CD4-positive, alpha-beta T cell treated with Interleukin-4 for 4 hours (primary cell): ENCODE data around the gene PEX26.
"Not testable (repeated sequence)": the region's sequence is repeated elsewhere in the genome, so short reads cannot be mapped to it uniquely, and the experiment has no call there.

Experiments
- DNase-seq: peaks from one replicate; pipeline ENCODE4 v3.0.0-alpha.2; 2020

PEX26 gene

GRCh38 chr22:18104566-18104965 is 26.8 kb downstream of the PEX26 start:
- no peak for DNase-seq

- not testable (repeated sequence) for DNase-seq
These were observed 28.2 kb downstream of the PEX26 start for GRCh38 chr22:18105981-18106380.

GRCh38 chr22:18106550-18107341 is 29.0 kb downstream of the PEX26 start:
- not testable (repeated sequence) for DNase-seq

GRCh38 chr22:18108187-18108586 is 30.4 kb downstream of the PEX26 start:
- no peak for DNase-seq

- DNase-seq = no peak
These were observed 31.8 kb downstream of the PEX26 start for GRCh38 chr22:18109410-18110193.

GRCh38 chr22:18110194-18110953 is 32.6 kb downstream of the PEX26 start, which contains the start of gene TUBA8:
TUBA8 (plus strand) TSS chr22:18110809; CDS start chr22:18110866, 57 bp downstream.
- DNase-seq = no peak

GRCh38 chr22:18110954-18111758 is 33.4 kb downstream of the PEX26 start:
- DNase-seq = no peak

GRCh38 chr22:18111759-18112330 is 34.1 kb downstream of the PEX26 start:
- no peak for DNase-seq

- no peak for DNase-seq
These were observed 34.6 kb downstream of the PEX26 start for GRCh38 chr22:18112440-18112839.

- DNase-seq = no peak
These were observed 36.0 kb downstream of the PEX26 start for GRCh38 chr22:18113680-18114394.

- no peak for DNase-seq
These were observed 36.7 kb downstream of the PEX26 start for GRCh38 chr22:18114495-18114894.

GRCh38 chr22:18114976-18115652 is 37.3 kb downstream of the PEX26 start:
- no peak for DNase-seq

GRCh38 chr22:18115906-18116371 is 38.1 kb downstream of the PEX26 start:
- no peak for DNase-seq

GRCh38 chr22:18116634-18117033 is 38.8 kb downstream of the PEX26 start:
- no peak for DNase-seq

- DNase-seq = no peak
These were observed 40.6 kb downstream of the PEX26 start for GRCh38 chr22:18118345-18118915.

- DNase-seq = no peak
These were observed 41.8 kb downstream of the PEX26 start for GRCh38 chr22:18119409-18120110.

- no peak for DNase-seq
These were observed 43.1 kb downstream of the PEX26 start for GRCh38 chr22:18120857-18121256.

GRCh38 chr22:18121506-18121905 is 43.7 kb downstream of the PEX26 start:
- DNase-seq = no peak

GRCh38 chr22:18121954-18122554 is 44.3 kb downstream of the PEX26 start:
- no peak for DNase-seq
